Thyroid gland (tissue), 4 donors: ENCODE measurements around the gene SHMT2. TPM values are rescaled to one million over a fixed set of nuclear protein-coding genes. Genes with fewer than 3 reads are reported as not detected.

ENCODE experiments used
- DNase-seq, 2 donors: peaks; one replicate each; pipeline ENCODE4 v3.0.0-alpha.2; 2019
- H3K27ac ChIP-seq, 3 donors: fragments of 200-600 bp; sonication (generic); 1 replicate in 2 of 3; 2 replicates in 1 of 3; pipeline ENCODE4 v1.5.1; 2016 to 2019; ENCODE audit warnings: mild to moderate bottlenecking in 1 of 3, moderate library complexity in 1 of 3
- H3K27me3 ChIP-seq: fragments of 200-600 bp; sonication (generic); one replicate; pipeline ENCODE4 v1.5.1; 2019
- H3K36me3 ChIP-seq, 2 donors: fragments of 200-600 bp; sonication (generic); one replicate each; pipeline ENCODE4 v1.5.1; 2016 to 2019
- H3K4me1 ChIP-seq, 2 donors: fragments of 200-600 bp; sonication (generic); one replicate each; pipeline ENCODE4 v1.5.1; 2017 to 2019
- H3K4me3 ChIP-seq, 3 donors: fragments of 200-600 bp; sonication (generic); replicated peaks in 1 of 3; 1 replicate in 2 of 3; 2 replicates in 1 of 3; pipeline ENCODE4 v1.5.1; 2016; ENCODE audit warnings: mild to moderate bottlenecking in 1 of 3
- H3K9me3 ChIP-seq: fragments of 200-600 bp; sonication (generic); one replicate; pipeline ENCODE4 v1.5.1; 2017
- POLR2A ChIP-seq, 2 donors: fragments of 450-650 bp; IDR thresholded peaks; one replicate each; pipeline ENCODE4 v1.6.1; 2017; ENCODE audit warnings: antibody characterized with exemption in 2 of 2, mild to moderate bottlenecking in 2 of 2, moderate library complexity in 1 of 2
- WGBS, 2 donors: methylation state at CpG; one replicate each; pipeline ENCODE4 v1.1.5; 2017; 5-methylcytosine and 5-hydroxymethylcytosine counted together
- intact Hi-C: fragments of 100-400 bp; cut with DNase I; formaldehyde crosslinking; loops from one replicate; pipeline ENCODE4 v1.15.1; 2023
- total RNA-seq, 4 donors: library from RNA; depleted of rRNA; stranded (reverse); fragments of >200 nt; gene quantifications; one replicate each; pipeline ENCODE4 v1.2.3, GENCODE V29; 2016
- TF ChIP-seq, protein P1 (sequence below), 6 experiments: fragments of 200-600 bp in 3 of 6; fragments of 450-650 bp in 3 of 6; sonication (generic) in 3 of 6; IDR thresholded peaks; one replicate each; pipeline ENCODE4 v1.5.1; 2016 to 2019; ENCODE audit warnings: antibody characterized with exemption in 6 of 6, mild to moderate bottlenecking in 2 of 6, inconsistent platforms in 1 of 6, moderate library complexity in 1 of 6

The SHMT2 gene
- total RNA-seq, 4 donors from 2014 or later, result 34.0 to 58.4 (median 49.8) TPM

- H3K36me3 ChIP-seq, result no peaks in the 10 kb centered on the region
- WGBS, 2 donors, result 0 to 3% methylated on average over 8 to 51 of the region's 102 CpGs
- DNase-seq, result peak; percentile 18 to 39
- peaks cover 8 to 30% of the 10 kb centered on the region in 2 donors for H3K4me1 ChIP-seq
- peak within 1 kb of the TSS in 1 of 3 donors; percentile 36 for H3K4me3 ChIP-seq
- H3K9me3 ChIP-seq, result no peaks in the 10 kb centered on the region
- intact Hi-C loops, result no loop called here
- no peak within 1 kb of the TSS for H3K27ac ChIP-seq
- H3K27me3 ChIP-seq, result peaks cover 14% of the 10 kb centered on the region
- TF ChIP-seq, protein P1, sequence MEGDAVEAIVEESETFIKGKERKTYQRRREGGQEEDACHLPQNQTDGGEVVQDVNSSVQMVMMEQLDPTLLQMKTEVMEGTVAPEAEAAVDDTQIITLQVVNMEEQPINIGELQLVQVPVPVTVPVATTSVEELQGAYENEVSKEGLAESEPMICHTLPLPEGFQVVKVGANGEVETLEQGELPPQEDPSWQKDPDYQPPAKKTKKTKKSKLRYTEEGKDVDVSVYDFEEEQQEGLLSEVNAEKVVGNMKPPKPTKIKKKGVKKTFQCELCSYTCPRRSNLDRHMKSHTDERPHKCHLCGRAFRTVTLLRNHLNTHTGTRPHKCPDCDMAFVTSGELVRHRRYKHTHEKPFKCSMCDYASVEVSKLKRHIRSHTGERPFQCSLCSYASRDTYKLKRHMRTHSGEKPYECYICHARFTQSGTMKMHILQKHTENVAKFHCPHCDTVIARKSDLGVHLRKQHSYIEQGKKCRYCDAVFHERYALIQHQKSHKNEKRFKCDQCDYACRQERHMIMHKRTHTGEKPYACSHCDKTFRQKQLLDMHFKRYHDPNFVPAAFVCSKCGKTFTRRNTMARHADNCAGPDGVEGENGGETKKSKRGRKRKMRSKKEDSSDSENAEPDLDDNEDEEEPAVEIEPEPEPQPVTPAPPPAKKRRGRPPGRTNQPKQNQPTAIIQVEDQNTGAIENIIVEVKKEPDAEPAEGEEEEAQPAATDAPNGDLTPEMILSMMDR (IDR thresholded peaks at IDR 0.05), result no peak
Measured at GRCh38 chr12:57216014-57216911, 13.2 kb upstream of the SHMT2 start, which contains the start of gene NXPH4. Gene NXPH4 (plus strand): TSS chr12:57216794. CDS start chr12:57216970, 176 bp downstream.

GRCh38 chr12:57216921-57217879 lies 12.3 kb upstream of the SHMT2 start:
- intact Hi-C loops, result no loop called here
- no peak overlapping the region for H3K27ac ChIP-seq
- peak overlapping the region in 1 of 3 donors; percentile 36 for H3K4me3 ChIP-seq
- peak in 1 of 2 donors; percentile 14 for DNase-seq
- H3K27me3 ChIP-seq, result peaks cover 21% of the 10 kb centered on the region
- H3K9me3 ChIP-seq, result no peaks in the 10 kb centered on the region
- TF ChIP-seq, protein P1 (IDR thresholded peaks at IDR 0.05), result no peak
- TF ChIP-seq POLR2A (IDR thresholded peaks at IDR 0.05), result no peak
- H3K36me3 ChIP-seq, result no peaks in the 10 kb centered on the region
- peaks cover 8 to 30% of the 10 kb centered on the region in 2 donors for H3K4me1 ChIP-seq
- WGBS, 2 donors, result 2 to 5% methylated on average over 17 to 23 of the region's 63 CpGs

DNA sequence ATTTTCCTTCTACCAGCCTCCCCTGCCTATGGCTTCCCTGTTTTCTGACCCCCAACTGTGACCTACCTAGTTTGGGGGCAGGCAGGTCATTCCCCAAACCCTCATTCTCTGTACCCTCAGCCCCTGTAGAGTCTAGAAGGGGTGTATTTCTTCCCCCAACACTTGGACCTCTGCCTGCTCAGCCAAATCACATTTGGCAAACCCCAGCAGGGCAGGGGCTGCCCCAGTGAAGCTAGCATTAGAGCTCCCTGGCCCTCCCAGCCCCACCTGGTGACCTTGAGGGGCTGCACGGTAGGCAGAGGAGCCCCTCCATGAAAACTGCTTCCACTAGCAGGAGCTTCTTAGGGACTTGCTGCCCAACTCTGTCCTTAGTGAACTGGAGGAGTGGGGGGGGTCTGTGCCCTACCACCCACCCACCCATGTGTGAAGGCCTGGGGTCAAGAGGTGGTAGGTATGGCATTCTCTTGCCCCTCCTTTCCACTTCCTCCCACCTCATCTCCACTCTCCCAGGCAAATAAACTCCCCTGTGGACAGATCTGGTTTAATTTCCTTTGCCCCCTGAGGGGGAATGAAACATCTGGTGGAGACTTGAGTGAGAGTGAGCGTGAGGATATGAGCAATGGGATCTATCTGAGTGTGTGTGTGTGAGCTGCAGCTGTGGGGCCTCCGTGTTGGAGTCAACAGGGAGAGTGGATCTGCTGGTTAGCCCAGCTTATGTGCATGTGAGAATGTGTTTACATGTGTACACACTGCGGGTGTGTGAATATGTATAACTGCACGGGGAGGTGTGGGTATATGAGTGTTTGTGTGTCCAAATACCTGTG lies 11.3 kb upstream of the SHMT2 start:
- Histone ChIP-seq H3K36me3 (no peaks in the 10 kb centered on the region), H3K9me3 (no peaks in the 10 kb centered on the region), H3K4me1 (peaks cover 8 to 30% of the 10 kb centered on the region in 2 donors), H3K4me3 (no peak overlapping the region), H3K27ac (no peak overlapping the region), H3K27me3 (peaks cover 25% of the 10 kb centered on the region)
- 76 to 79% methylated on average over 5 of the region's 5 CpGs for WGBS, 2 donors
- TF ChIP-seq, protein P1 (IDR thresholded peaks at IDR 0.05), result no peak
- TF ChIP-seq POLR2A (IDR thresholded peaks at IDR 0.05), result no peak
- no peak for DNase-seq
- intact Hi-C loops, result no loop called here

DNA sequence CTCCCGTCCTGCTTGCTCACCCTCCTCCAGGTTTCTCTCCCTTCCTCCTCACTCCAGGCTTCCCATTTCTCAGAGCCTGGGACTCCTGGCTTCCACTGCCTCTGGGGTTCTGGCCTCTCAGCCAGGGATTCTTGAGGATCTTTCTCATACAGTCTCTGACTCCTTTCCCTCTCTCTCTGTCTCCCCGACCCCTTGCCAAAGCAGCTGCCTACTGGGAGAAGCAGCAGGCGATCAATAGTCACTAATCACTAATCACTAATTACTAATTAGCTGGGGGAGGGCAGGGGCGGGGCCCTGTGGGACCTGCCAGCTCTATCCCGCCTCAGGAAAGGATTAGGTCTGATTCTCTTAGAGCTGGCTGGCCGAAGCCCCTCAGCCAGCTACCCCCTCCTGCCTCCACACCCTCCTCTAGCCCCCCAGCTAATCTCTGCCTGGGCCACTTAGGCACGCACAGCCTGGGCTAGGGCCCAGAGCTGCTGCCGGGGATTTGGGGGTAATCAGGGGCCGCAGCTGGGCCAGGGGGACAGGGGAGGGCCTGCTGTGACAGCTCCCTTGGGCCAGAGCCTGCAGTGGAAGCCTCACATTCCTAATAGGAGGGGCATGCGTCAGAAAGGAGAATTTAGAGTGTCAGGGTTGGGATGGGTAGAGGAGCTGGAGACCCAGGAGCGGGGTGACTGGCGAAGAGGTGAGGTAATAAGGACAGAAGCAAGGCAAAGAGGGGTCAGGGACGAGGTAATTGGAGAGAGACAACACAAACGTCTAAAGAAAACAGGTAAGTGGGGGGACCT lies 10.1 kb upstream of the SHMT2 start:
- WGBS, 2 donors, result 53 to 56% methylated on average over 14 of the region's 14 CpGs
- H3K4me3 ChIP-seq, result no peak overlapping the region
- peaks cover 32% of the 10 kb centered on the region for H3K27me3 ChIP-seq
- peaks cover 8 to 24% of the 10 kb centered on the region in 2 donors for H3K4me1 ChIP-seq
- no peak overlapping the region for H3K27ac ChIP-seq
- no peak for DNase-seq
- H3K36me3 ChIP-seq, result no peaks in the 10 kb centered on the region
- intact Hi-C loops, result no loop called here
- no peaks in the 10 kb centered on the region for H3K9me3 ChIP-seq
- no peak for TF ChIP-seq POLR2A (IDR thresholded peaks at IDR 0.05)
- TF ChIP-seq, protein P1 (IDR thresholded peaks at IDR 0.05), result no peak
